K562 (cell line): ENCODE measurements around the gene DSC2. TPM values are rescaled to one million over a fixed set of nuclear protein-coding genes. Genes with fewer than 3 reads are reported as not detected.

Experiments used
- ARHGAP35 ChIP-seq: fragments of 450-650 bp; IDR thresholded peaks from 2 replicates; pipeline ENCODE4 v1.6.1; 2018; ENCODE audit not compliant: partially characterized antibody
- CBX1 ChIP-seq: sonication (generic); IDR thresholded peaks from 2 replicates; pipeline ENCODE4 v1.6.1; 2016; ENCODE audit warnings: antibody characterized with exemption, low read depth, mild to moderate bottlenecking
- CREBBP ChIP-seq: IDR thresholded peaks from one replicate; pipeline ENCODE4 v1.6.1; 2012; ENCODE audit warnings: low read depth, mild to moderate bottlenecking, control low read depth, inconsistent platforms, low read length
- HLTF ChIP-seq: fragments of 450-650 bp; IDR thresholded peaks from 2 replicates; pipeline ENCODE4 v1.6.1; 2016
- HNRNPLL ChIP-seq: fragments of 200-400 bp; formaldehyde crosslinking; IDR thresholded peaks from 2 replicates; pipeline ENCODE4 v1.6.1; 2017; ENCODE audit warnings: low read length, low read depth, mild to moderate bottlenecking; ENCODE audit not compliant: poor library complexity, severe bottlenecking
- OTX1 ChIP-seq: fragments of 450-650 bp; formaldehyde crosslinking; IDR thresholded peaks from 2 replicates; pipeline ENCODE4 v1.4.0; 2022; ENCODE audit warnings: mild to moderate bottlenecking
- POLR2G ChIP-seq: fragments of 200-400 bp; formaldehyde crosslinking; IDR thresholded peaks from 2 replicates; pipeline ENCODE4 v1.6.1; 2017; ENCODE audit warnings: low read depth, mild to moderate bottlenecking, antibody characterized with exemption, low read length, moderate library complexity
- PRDM10 ChIP-seq: fragments of 450-650 bp; IDR thresholded peaks from 2 replicates; pipeline ENCODE4 v1.6.1; 2018; ENCODE audit not compliant: partially characterized antibody
- RBM17 ChIP-seq: fragments of 200-400 bp; formaldehyde crosslinking; IDR thresholded peaks from 2 replicates; pipeline ENCODE4 v1.6.1; 2017; ENCODE audit warnings: low read depth, mild to moderate bottlenecking, low read length, borderline replicate concordance
- SPI1 ChIP-seq: IDR thresholded peaks from 2 replicates; pipeline ENCODE4 v1.6.1; 2011; ENCODE audit warnings: low read depth, low read length, control low read depth, borderline replicate concordance
- TBP ChIP-seq: optimal IDR thresholded peaks from 2 replicates; pipeline ENCODE3; 2011; ENCODE audit warnings: low read depth, low read length, improper control_type of control experiment
- XRCC5 ChIP-seq: fragments of 200-400 bp; formaldehyde crosslinking; IDR thresholded peaks from 2 replicates; pipeline ENCODE4 v1.6.1; 2017; ENCODE audit warnings: low read depth, mild to moderate bottlenecking, low read length
- ZNF583 ChIP-seq: fragments of 250-450 bp; sonication (Bioruptor Pico); IDR thresholded peaks from 2 replicates; pipeline ENCODE4 v1.4.0; 2020
- ZNF589 ChIP-seq: fragments of 200-800 bp; sonication (Bioruptor generic); IDR thresholded peaks from 2 replicates; pipeline ENCODE4 v1.6.1; 2016; ENCODE audit warnings: low read depth, missing genetic modification characterization, missing compliant biosample characterization
- ZNF766 ChIP-seq: fragments of 200-800 bp; sonication (Bioruptor generic); conservative IDR thresholded peaks from 2 replicates; pipeline ENCODE4 v1.6.1; 2016; ENCODE audit warnings: missing genetic modification characterization, missing compliant biosample characterization
- polyA plus RNA-seq, 8 experiments: library from polyadenylated mRNA; depleted of rRNA in 4 of 8; stranded (reverse) in 5 of 8; unstranded in 3 of 8; fragments of >200 nt; fragmentation: Nextera tagmentation in 2 of 8; fragmentation: Illumina TruSeq in 1 of 8; extraction: Ambion mirVana in 2 of 8; extraction: Trizol in 1 of 8; gene quantifications; 2 replicates each; pipeline versions ENCODE4 v1.2.1 to v1.2.3, GENCODE V29; 2011 to 2014; ENCODE audit warnings: inconsistent platforms in 1 of 8, missing spikeins in 1 of 8
- total RNA-seq, 7 experiments: library from RNA; depleted of rRNA in 6 of 7; stranded (reverse); fragments of >200 nt in 6 of 7; fragmentation: Illumina TruSeq in 2 of 7; extraction: Trizol in 2 of 7; gene quantifications; 2 replicates each; pipeline versions ENCODE4 v1.2.1 to v1.2.3, GENCODE V29; 2011 to 2021; ENCODE audit warnings: low replicate concordance in 1 of 7
- TF ChIP-seq, protein P1 (sequence below): fragments of 450-650 bp; IDR thresholded peaks from 2 replicates; pipeline ENCODE4 v1.6.1; 2016; ENCODE audit warnings: low read depth

DSC2 gene
- total and polyA plus RNA-seq, 9 of the 15 experiments (the other 6 are each of a cell fraction or from before 2014, with no cell fraction given) = 3.8 to 15.3 (median 6.4) TPM

DNA sequence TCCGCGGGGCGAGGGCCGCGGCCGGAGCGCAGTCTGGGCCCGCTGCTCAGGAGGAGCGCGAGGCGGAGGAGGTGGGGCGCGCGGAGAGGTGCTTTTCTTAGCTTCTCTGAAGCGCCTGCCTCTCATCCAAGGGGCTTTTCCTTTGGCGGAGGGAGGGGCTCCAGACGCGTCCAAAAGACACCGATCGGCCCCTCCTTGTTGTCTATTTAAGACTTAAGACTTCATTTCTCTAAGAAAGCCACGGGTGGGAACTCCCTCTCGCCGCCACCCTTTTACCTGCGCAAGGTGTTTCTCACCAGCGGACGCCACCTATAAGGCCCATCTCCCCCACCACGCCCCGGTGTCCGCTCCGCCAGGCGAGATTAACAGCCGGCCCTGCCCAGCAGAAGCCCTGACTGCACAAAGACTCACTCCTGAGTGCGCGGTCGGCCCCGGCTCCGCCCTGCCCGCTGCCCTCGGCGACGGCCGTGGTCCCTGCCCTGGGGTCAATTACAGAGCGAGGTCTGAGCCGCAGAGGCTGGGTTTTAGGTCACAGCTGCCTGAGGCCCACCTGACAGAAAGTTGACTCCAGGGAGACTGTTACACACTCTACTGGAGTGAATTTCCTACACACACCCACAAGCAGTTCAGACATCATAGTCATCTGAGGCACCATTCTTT, at the start of gene DSC2 (continued):
- TF ChIP-seq ZNF766 (0 out of 2 replicates have a peak, but pooled peaks have one; percentile 9), ZNF583 (CRISPR knock-in tag) (peak; percentile 43; the same call in 1 of the 2 replicates), TBP (peak; percentile 77), CREBBP (no peak), CBX1 (0 out of 2 replicates have a peak, but pooled peaks have one; percentile 57), SPI1 (no peak), HLTF (no peak), HNRNPLL (peak; percentile 19), OTX1 (CRISPR knock-in tag) (peak; percentile 66; the same call in 1 of the 2 replicates), RBM17 (no peak), ZNF589 (CRISPR knock-in tag) (peak; percentile 35; the same call in 1 of the 2 replicates), ARHGAP35 (no peak), PRDM10 (no peak), POLR2G (peak; percentile 75), XRCC5 (no peak)
- TF ChIP-seq, protein P1, sequence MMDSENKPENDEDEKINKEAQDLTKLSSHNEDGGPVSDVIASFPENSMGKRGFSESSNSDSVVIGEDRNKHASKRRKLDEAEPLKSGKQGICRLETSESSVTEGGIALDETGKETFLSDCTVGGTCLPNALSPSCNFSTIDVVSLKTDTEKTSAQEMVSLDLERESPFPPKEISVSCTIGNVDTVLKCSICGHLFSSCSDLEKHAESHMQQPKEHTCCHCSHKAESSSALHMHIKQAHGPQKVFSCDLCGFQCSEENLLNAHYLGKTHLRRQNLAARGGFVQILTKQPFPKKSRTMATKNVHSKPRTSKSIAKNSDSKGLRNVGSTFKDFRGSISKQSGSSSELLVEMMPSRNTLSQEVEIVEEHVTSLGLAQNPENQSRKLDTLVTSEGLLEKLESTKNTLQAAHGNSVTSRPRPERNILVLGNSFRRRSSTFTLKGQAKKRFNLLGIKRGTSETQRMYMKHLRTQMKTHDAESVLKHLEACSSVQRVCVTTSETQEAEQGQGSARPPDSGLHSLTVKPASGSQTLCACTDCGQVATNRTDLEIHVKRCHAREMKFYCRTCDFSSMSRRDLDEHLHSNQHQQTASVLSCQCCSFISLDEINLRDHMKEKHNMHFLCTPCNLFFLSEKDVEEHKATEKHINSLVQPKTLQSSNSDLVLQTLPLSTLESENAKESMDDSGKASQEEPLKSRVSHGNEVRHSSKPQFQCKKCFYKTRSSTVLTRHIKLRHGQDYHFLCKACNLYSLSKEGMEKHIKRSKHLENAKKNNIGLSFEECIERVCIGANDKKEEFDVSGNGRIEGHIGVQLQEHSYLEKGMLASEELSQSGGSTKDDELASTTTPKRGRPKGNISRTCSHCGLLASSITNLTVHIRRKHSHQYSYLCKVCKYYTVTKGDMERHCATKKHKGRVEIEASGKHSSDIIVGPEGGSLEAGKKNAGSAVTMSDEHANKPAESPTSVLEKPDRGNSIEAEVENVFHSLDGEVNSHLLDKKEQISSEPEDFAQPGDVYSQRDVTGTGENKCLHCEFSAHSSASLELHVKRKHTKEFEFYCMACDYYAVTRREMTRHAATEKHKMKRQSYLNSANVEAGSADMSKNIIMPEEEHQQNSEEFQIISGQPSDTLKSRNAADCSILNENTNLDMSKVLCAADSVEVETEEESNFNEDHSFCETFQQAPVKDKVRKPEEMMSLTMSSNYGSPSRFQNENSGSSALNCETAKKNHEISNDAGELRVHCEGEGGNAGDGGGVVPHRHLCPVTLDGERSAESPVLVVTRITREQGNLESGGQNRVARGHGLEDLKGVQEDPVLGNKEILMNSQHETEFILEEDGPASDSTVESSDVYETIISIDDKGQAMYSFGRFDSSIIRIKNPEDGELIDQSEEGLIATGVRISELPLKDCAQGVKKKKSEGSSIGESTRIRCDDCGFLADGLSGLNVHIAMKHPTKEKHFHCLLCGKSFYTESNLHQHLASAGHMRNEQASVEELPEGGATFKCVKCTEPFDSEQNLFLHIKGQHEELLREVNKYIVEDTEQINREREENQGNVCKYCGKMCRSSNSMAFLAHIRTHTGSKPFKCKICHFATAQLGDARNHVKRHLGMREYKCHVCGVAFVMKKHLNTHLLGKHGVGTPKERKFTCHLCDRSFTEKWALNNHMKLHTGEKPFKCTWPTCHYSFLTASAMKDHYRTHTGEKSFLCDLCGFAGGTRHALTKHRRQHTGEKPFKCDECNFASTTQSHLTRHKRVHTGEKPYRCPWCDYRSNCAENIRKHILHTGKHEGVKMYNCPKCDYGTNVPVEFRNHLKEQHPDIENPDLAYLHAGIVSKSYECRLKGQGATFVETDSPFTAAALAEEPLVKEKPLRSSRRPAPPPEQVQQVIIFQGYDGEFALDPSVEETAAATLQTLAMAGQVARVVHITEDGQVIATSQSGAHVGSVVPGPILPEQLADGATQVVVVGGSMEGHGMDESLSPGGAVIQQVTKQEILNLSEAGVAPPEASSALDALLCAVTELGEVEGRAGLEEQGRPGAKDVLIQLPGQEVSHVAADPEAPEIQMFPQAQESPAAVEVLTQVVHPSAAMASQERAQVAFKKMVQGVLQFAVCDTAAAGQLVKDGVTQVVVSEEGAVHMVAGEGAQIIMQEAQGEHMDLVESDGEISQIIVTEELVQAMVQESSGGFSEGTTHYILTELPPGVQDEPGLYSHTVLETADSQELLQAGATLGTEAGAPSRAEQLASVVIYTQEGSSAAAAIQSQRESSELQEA = no peak
